Muscle of leg (tissue), 11 donors: ENCODE results near the gene RDH16. TPM values are rescaled to one million over a fixed set of nuclear protein-coding genes. Genes with fewer than 3 reads are reported as not detected.
"Not testable (repeated sequence)": the region's sequence is repeated elsewhere in the genome, so short reads cannot be mapped to it uniquely, and the experiment has no call there.

Experiments used
- DNase-seq: peaks from one replicate; pipeline ENCODE4 v3.0.0; 2013
- H3K27ac ChIP-seq: one replicate; pipeline ENCODE4 v1.5.1; 2013; ENCODE audit warnings: mild to moderate bottlenecking, low read length, control low read depth
- H3K27me3 ChIP-seq: one replicate; pipeline ENCODE4 v1.6.1; 2013; ENCODE audit warnings: low read length; ENCODE audit not compliant: control insufficient read depth, insufficient read depth
- H3K36me3 ChIP-seq: one replicate; pipeline ENCODE4 v1.6.1; 2013; ENCODE audit warnings: low read length; ENCODE audit not compliant: control insufficient read depth, insufficient read depth
- H3K4me1 ChIP-seq: one replicate; pipeline ENCODE4 v1.6.1; 2013; ENCODE audit warnings: low read length; ENCODE audit not compliant: control insufficient read depth, insufficient read depth
- H3K4me3 ChIP-seq: one replicate; pipeline ENCODE4 v1.5.1; 2013; ENCODE audit warnings: low read length, control low read depth
- H3K9me3 ChIP-seq: replicated peaks from 2 replicates; pipeline ENCODE4 v1.6.1; 2013; ENCODE audit warnings: low read depth, low read length; ENCODE audit not compliant: control insufficient read depth
- WGBS: methylation state at CpG from one replicate; pipeline ENCODE4 v1.1.5; 2013; ENCODE audit warnings: missing lambda C conversion rate; ENCODE audit not compliant: insufficient coverage; 5-methylcytosine and 5-hydroxymethylcytosine counted together
- polyA plus RNA-seq, 8 donors: library from polyadenylated mRNA; unstranded; fragments of 120-200 nt; gene quantifications; one replicate each; pipeline versions ENCODE4 v1.2.1 to v1.2.3, GENCODE V29; 2013; ENCODE audit warnings: inconsistent platforms in 1 of 8, low replicate concordance in 1 of 8; ENCODE audit not compliant: insufficient read length in 8 of 8, insufficient read depth in 1 of 8
- total RNA-seq: library from RNA; stranded (reverse); fragments of 120-200 nt; gene quantifications from one replicate; pipeline ENCODE4 v1.2.4, GENCODE V29; 2013

Gene RDH16
- total and polyA plus RNA-seq, 9 donors: 0.12 to 0.50 (median 0.27) TPM

DNA sequence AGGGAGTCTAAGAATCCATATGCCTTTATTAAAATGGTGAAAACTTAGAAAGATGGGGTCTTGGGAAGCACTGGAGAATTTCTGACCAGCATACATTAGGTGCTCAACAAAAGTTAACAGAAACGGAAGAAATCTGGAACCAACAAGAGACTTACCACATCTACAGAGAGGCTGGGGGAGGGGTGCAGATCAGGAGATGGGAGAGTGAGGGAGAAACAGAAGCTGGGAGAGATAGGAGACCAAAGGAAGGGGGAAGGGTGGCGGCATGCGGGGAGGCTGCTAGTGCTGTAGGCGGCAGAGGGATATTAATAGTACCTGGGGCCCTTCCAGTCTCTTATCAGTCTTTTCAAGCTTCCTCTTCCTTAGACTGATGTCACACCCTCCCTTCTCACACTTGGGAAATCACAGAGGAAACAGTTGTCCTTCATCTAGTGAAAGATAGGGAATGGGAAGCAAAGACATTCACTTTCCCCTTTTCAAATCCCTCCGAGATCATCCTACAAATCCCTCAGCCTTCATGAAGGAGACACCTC is 30.9 kb upstream of the RDH16 start:
- Histone ChIP-seq H3K27ac (no peak overlapping the region), H3K9me3 (no peaks in the 10 kb centered on the region), H3K4me1 (peaks cover 12% of the 10 kb centered on the region), H3K4me3 (no peak overlapping the region), H3K36me3 (peaks cover 2% of the 10 kb centered on the region), H3K27me3 (no peaks in the 10 kb centered on the region)
- WGBS: 75% methylated on average over 1 of the region's 5 CpGs
- DNase-seq: no peak

DNA sequence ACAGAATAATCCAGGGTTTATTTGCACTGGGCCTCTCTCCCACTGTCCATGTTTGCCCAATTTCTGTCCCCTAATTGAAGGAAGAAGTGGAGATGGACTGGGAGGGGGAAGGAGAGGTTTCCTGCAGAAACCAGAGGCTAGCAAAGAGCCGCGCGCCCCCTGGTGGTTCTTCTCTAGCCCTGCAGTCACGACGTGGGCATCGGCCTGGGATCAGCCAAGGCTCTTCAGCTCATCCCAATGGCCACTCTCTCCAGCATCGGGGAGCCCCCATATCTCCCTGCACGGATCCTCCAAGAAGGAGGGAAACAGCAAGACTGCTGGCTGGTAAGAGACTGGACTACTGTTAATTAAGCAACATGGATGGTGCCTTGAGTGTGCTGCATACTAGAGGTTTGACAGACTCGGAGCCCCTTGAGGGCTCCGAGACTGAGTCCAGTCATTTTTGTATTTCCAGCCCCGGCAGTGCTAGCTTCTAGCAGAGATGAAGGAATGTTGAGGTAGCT is 30.2 kb upstream of the RDH16 start:
- Histone ChIP-seq H3K4me1 (peaks cover 14% of the 10 kb centered on the region), H3K9me3 (no peaks in the 10 kb centered on the region), H3K27me3 (no peaks in the 10 kb centered on the region), H3K36me3 (no peaks in the 10 kb centered on the region), H3K27ac (no peak overlapping the region), H3K4me3 (no peak overlapping the region)
- peak; percentile 84 for DNase-seq
- WGBS: 83% methylated on average over 2 of the region's 11 CpGs

DNA sequence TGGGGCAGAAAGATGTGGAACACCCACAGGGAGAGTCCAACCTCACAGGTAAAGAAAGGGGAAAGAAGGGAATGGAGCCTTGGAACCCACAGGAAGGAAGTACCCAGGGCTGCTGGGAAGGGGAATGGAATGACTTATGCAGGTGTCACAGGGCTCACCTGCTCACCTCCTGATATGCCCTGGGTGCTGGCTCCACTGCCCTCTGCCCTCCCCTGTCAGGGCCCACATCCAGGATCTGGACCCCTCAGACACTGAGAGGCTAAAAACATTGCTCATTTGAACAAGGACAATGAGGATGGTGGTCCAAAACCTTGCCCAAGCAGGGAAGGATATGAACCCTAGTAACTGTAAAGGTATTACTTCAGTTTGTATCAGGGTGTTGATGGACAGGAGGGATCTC is 29.6 kb upstream of the RDH16 start:
- DNase-seq: no peak
- no peak overlapping the region for H3K4me3 ChIP-seq
- no peak overlapping the region for H3K27ac ChIP-seq

DNA sequence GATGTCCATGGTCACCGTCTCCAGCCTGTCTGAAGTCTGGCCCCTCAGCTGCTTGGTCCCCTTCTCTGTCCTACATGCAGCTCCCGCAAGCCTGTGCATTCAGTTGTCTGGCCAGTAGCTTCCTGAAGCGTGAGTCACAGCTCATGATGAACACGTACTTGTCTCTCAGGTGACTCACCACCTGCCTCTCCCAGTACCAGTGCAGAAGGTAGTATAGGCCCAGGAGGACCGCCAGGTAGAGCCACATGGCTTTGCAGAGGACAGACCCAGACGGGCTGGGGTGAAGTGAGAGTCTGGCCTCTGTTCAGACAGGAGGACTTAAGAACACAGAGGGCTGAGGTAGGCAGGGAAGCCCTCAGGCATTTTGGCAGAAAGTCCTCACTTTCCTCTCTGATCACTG is 28.3 kb upstream of the RDH16 start:
- H3K27ac ChIP-seq: not testable (repeated sequence)
- peaks cover 10% of the 10 kb centered on the region for H3K4me1 ChIP-seq

More for the DNA sequence above, 29.6 kb upstream of the RDH16 start:
- Histone ChIP-seq H3K27me3 (no peaks in the 10 kb centered on the region), H3K4me1 (peaks cover 14% of the 10 kb centered on the region), H3K9me3 (no peaks in the 10 kb centered on the region), H3K36me3 (no peaks in the 10 kb centered on the region)

DNA sequence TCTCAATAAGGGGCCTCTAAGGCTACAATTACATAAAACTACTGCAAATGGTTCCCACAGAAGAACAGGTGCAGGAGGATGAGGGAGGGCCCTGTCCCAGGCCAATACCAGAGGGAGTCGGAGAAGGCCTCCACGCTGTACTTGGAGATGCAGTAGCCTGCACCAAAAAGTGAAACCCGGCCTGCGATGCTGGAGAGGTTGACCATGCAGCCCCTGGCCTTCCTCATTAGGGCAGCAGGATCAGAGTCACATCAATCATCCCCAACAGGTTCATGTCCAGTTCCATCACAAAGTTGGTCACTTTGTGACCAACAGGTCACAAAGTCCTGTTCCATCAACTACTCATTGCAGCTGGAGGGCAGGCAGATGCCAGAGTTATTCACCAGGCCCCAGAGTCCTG is 26.0 kb upstream of the RDH16 start:
- 75% methylated on average over 4 of the region's 4 CpGs for WGBS
- H3K36me3 ChIP-seq: no peaks in the 10 kb centered on the region
- no peak overlapping the region for H3K4me3 ChIP-seq
- no peaks in the 10 kb centered on the region for H3K27me3 ChIP-seq
- H3K9me3 ChIP-seq: no peaks in the 10 kb centered on the region
- no peak overlapping the region for H3K27ac ChIP-seq
- DNase-seq: no peak
- peaks cover 10% of the 10 kb centered on the region for H3K4me1 ChIP-seq

More for the DNA sequence above, 28.3 kb upstream of the RDH16 start:
- H3K9me3 ChIP-seq, H3K36me3 ChIP-seq, H3K27me3 ChIP-seq, DNase-seq, H3K4me3 ChIP-seq: not testable (repeated sequence)
- 40% methylated on average over 1 of the region's 6 CpGs for WGBS

DNA sequence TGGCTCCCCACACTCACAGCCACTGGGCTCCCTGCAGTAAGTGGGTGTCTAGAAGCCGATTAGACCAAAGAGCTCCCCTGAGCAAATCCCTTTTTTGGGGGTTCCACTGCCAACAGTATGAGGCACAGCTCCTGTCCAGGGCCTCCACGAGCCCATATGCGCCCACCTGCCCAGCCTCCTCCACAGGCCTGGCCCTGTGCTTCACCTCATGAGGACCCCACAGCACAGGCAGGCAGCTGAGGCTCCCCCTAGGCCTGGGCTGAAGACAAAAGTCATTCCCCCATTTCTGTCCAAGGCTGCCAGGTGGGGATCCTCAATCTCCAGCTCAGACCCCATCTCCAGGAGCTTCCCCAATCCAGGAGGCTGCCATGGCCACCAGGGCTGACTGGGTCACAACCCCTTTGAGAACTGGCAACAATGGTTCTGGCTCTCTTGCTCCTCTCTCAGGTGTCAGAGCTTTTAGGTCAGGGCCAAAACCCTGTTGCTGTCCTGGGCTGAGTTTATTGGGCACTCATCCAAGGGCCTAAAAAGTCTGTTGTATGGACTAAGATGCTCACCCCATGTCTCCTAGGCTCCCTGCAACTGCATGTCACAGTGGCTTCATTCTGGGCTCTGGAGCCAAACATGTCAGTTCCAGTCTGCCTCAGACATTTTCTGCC is 25.3 kb upstream of the RDH16 start:
- H3K27me3 ChIP-seq, H3K27ac ChIP-seq, H3K36me3 ChIP-seq, H3K9me3 ChIP-seq, H3K4me1 ChIP-seq, H3K4me3 ChIP-seq, DNase-seq: not testable (repeated sequence)
- WGBS: 73% methylated on average over 2 of the region's 3 CpGs

DNA sequence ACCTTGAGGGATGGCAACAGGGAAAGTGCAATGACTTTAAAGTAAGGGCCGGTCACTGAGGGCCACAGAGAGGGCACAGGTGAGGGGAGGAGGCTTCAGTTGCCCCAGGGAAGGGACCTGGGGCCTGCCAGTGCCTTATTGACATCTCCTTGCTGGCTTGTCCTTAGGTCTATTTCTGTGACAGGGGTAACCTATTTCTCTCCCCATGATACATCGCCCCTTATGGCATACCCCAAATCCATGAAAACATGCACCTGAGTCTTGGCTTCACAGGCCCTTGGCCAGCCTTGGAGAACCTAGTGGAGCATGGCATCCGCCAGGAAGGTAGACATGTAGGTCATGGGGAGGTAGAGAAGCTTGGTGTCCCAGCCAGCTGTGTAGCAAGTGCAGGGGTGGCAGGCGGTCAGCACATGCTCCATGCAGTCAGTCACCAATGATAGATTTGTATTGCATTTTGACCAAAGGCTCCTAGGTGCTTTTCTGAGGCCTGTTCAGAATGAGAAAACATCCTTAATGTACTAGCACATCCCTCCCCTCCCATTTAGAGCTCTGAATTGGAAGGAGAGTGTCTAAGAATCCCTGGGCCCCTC is 23.6 kb upstream of the RDH16 start:
- H3K27ac ChIP-seq: no peak overlapping the region
- H3K4me3 ChIP-seq: no peak overlapping the region
- peaks cover 2% of the 10 kb centered on the region for H3K4me1 ChIP-seq
- H3K27me3 ChIP-seq: no peaks in the 10 kb centered on the region
- no peak for DNase-seq
- WGBS: 100% methylated on average over 1 of the region's 4 CpGs
- H3K9me3 ChIP-seq: no peaks in the 10 kb centered on the region
- H3K36me3 ChIP-seq: no peaks in the 10 kb centered on the region

DNA sequence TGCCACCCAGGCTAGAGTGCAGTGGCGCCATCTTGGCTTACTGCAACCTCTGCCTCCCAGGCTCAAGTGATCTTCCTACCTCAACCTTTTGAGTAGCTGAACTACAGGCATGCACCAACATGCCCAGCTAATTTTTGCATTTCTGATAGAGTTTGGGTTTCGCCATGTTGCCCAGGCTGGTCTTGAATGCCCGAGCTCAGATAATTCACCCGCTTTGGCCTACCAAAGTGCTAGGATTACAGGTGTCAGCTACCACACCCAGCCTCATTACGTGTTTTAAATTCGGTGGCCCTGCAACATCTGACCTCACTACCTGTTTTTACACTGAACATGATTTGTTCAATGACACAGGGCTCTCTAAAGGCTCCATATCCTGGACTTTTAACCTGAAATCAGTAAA is 22.9 kb upstream of the RDH16 start:
- 90% methylated on average over 5 of the region's 6 CpGs for WGBS
- Histone ChIP-seq H3K27ac (no peak overlapping the region), H3K36me3 (no peaks in the 10 kb centered on the region), H3K27me3 (no peaks in the 10 kb centered on the region), H3K9me3 (no peaks in the 10 kb centered on the region), H3K4me3 (no peak overlapping the region), H3K4me1 (peaks cover 2% of the 10 kb centered on the region)
- no peak for DNase-seq

DNA sequence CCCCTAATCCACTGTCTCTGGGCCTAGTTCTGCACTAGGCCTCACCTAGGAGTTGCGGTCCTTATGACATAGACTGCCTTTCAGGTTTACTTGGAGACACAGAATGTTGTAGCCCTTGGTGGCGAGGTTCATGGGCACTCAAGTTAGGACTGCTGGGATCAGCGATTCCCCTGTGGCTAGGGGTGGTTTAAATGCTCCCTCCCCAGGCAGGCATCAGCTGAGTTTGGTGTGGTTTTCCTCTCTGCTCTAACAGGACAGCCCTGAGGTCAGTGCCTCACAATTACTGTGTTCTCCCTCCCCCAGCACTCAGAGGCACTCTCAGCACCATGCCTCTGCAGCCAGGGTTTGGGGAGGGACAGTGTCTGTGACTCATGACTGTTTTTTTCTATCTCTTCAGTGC is 22.2 kb upstream of the RDH16 start:
- Histone ChIP-seq H3K27ac (no peak overlapping the region), H3K9me3 (no peaks in the 10 kb centered on the region), H3K4me1 (peaks cover 2% of the 10 kb centered on the region), H3K36me3 (no peaks in the 10 kb centered on the region), H3K27me3 (no peaks in the 10 kb centered on the region), H3K4me3 (no peak overlapping the region)
- 73% methylated on average over 2 of the region's 3 CpGs for WGBS
- no peak for DNase-seq

DNA sequence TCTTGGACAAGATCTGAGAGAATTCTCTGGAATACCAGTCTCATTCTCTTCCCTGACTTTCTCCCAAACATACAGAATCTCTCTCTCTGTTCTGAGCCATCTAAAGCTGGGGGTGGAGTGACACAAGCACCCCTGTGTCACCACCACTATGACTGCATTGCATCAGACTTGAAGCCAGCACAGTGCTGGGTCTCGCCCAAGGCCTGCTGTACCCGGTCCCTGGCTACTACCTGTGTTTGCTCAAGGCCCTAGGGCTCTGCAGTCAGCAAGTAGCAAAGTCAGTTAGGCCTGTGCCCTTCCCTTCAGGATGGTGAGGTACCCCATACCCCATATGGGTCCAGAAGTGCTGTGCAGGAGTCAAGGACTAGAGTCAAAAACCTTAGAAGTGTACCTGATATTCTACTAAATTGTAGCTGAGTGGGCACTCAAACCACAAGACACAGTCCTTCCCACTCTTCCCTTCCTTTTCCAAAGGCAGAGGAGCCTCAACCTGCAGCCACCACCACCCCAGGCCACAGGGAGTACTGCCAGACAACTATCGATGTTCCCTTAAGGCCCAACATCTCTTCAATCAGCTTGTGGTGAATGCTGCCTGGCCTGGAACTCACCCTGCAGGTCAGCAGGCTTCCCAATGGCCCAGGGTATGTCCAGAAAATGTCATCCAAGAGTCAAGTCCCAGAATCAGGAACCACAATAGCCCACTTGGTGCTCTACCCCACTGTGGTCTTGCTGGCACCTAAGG is 21.2 kb upstream of the RDH16 start:
- DNase-seq: no peak
- WGBS: 80% methylated on average over 3 of the region's 3 CpGs
- Histone ChIP-seq H3K4me1 (peaks cover 2% of the 10 kb centered on the region), H3K27me3 (no peaks in the 10 kb centered on the region), H3K27ac (no peak overlapping the region), H3K36me3 (no peaks in the 10 kb centered on the region), H3K9me3 (no peaks in the 10 kb centered on the region), H3K4me3 (no peak overlapping the region)
